Activated B cell treated with CpG ODN at 0.5 μM for 24 hours (primary cell): ENCODE data around the gene AS3MT. TPM values are rescaled to one million over a fixed set of nuclear protein-coding genes. Genes with fewer than 3 reads are reported as not detected.
A peak's percentile ranks its signal among the peaks of the same experiment; 100 is the strongest.
"Not testable (repeated sequence)": the region's sequence is repeated elsewhere in the genome, so short reads cannot be mapped to it uniquely, and the experiment has no call there.

ENCODE experiments used
- ATAC-seq: fragments of 200-7000 bp; cut with Tn5 transposase; one replicate; pipeline ENCODE4 v1.10.0; 2021; ENCODE audit warnings: low read depth, mild to moderate bottlenecking, moderate library complexity
- CTCF ChIA-PET: fragments of 350-600 bp; sonication (Branson Sonifier 250); formaldehyde crosslinking; loops from one replicate; lab custom pipeline; 2021; ENCODE audit warnings: antibody characterized with exemption; lab: Charles Lee
- POLR2A ChIA-PET: fragments of 350-600 bp; sonication (Branson Sonifier 250); formaldehyde crosslinking; loops from one replicate; lab custom pipeline; 2021; ENCODE audit warnings: antibody characterized with exemption; lab: Charles Lee
- DNase-seq: peaks from one replicate; pipeline ENCODE4 v3.0.0; 2022
- H3K27ac Mint-ChIP-seq: one replicate; pipeline ENCODE4 v1.8.0; 2020; ENCODE audit warnings: mixed read lengths
- H3K27me3 Mint-ChIP-seq: one replicate; pipeline ENCODE4 v1.8.0; 2021; ENCODE audit warnings: mixed read lengths
- H3K36me3 Mint-ChIP-seq: one replicate; pipeline ENCODE4 v1.8.0; 2021; ENCODE audit warnings: low read depth, mixed read lengths
- H3K4me1 Mint-ChIP-seq: one replicate; pipeline ENCODE4 v1.8.0; 2021; ENCODE audit warnings: mixed read lengths
- H3K4me3 Mint-ChIP-seq: one replicate; pipeline ENCODE4 v1.8.0; 2020; ENCODE audit warnings: mild to moderate bottlenecking, mixed read lengths
- H3K9me3 Mint-ChIP-seq: one replicate; pipeline ENCODE4 v1.8.0; 2020; ENCODE audit warnings: mixed read lengths
- CTCF ChIP-seq: fragments of 200-600 bp; IDR thresholded peaks from one replicate; pipeline ENCODE4 v1.8.0; 2022; ENCODE audit warnings: antibody characterized with exemption, mild to moderate bottlenecking
- intact Hi-C: fragments of 100-400 bp; cut with micrococcal nuclease; formaldehyde crosslinking; loops from one replicate; pipeline ENCODE4 v1.15.1; 2024
- total RNA-seq: library from RNA; stranded (reverse); gene quantifications from 2 replicates; pipeline ENCODE4 v1.2.3, GENCODE V29; 2022

AS3MT gene
- total RNA-seq, 1 donor from 2014 or later, result 0.31 TPM

GRCh38 chr10:102835007-102835482 is 34.2 kb upstream of the AS3MT start:
- TF ChIP-seq CTCF, result peak; percentile 21
- Mint-ChIP-seq H3K9me3 (peaks cover 11% of the 10 kb centered on the region), H3K4me3 (no peak overlapping the region), H3K36me3 (no peaks in the 10 kb centered on the region), H3K27me3 (peaks cover 3% of the 10 kb centered on the region), H3K27ac (no peak overlapping the region), H3K4me1 (peaks cover 2% of the 10 kb centered on the region)
- ChIA-PET CTCF (interaction anchor here (1.1 to 4.6 kb wide), 6 partner anchors 8 to 650 kb away, joined by 3 to 30 read pairs (median 4); no protein-coding TSS in a partner anchor), POLR2A (no interaction called here)
- ATAC-seq, result peak; percentile 95
- peak; percentile 57 for DNase-seq
- intact Hi-C loops, result loop anchor here (1.0 to 5.0 kb wide), 6 partner anchors 66 to 652 kb away; partner anchors contain the start of gene CNNM2

- no peak for ATAC-seq
- Mint-ChIP-seq H3K9me3 (peaks cover 11% of the 10 kb centered on the region), H3K4me3 (no peak within 1 kb of the TSS), H3K36me3 (no peaks in the 10 kb centered on the region), H3K4me1 (peaks cover 2% of the 10 kb centered on the region), H3K27ac (no peak within 1 kb of the TSS), H3K27me3 (peaks cover 13% of the 10 kb centered on the region)
- no peak for DNase-seq
- POLR2A ChIA-PET, result interaction anchor here (0.7 kb wide), 1 partner anchor 357 kb away, joined by 3 read pairs; no protein-coding TSS in a partner anchor
- intact Hi-C loops, result loop anchor here (5.0 kb wide), 1 partner anchor 650 kb away; no protein-coding TSS in a partner anchor
- CTCF ChIA-PET, result interaction anchor here (0.7 to 4.6 kb wide), 4 partner anchors 64 to 496 kb away, joined by 3 to 30 read pairs (median 12); no protein-coding TSS in a partner anchor
- no peak for TF ChIP-seq CTCF
These were observed 32.0 kb upstream of the AS3MT start, which contains the start of gene CYP17A1 for GRCh38 chr10:102837230-102837721. Gene CYP17A1 (minus strand): TSS chr10:102837413. CDS start chr10:102837361, 52 bp downstream.

- intact Hi-C loops, result loop anchor here (5.0 kb wide), 1 partner anchor 649 kb away; no protein-coding TSS in a partner anchor
- CTCF ChIA-PET, result interaction anchor here (0.6 kb wide), 1 partner anchor 77 kb away, joined by 3 read pairs; no protein-coding TSS in a partner anchor
- POLR2A ChIA-PET, result interaction anchor here (0.7 kb wide), 1 partner anchor 634 kb away, joined by 4 read pairs; no protein-coding TSS in a partner anchor
- H3K9me3 Mint-ChIP-seq, result peaks cover 11% of the 10 kb centered on the region
- H3K36me3 Mint-ChIP-seq, H3K4me1 Mint-ChIP-seq, H3K4me3 Mint-ChIP-seq, DNase-seq, ATAC-seq, H3K27ac Mint-ChIP-seq: not testable (repeated sequence)
- peaks cover 20% of the 10 kb centered on the region for H3K27me3 Mint-ChIP-seq
These were observed 30.9 kb upstream of the AS3MT start for GRCh38 chr10:102838276-102838927.

GRCh38 chr10:102841827-102842345 is 27.4 kb upstream of the AS3MT start:
- POLR2A ChIA-PET, result no interaction called here
- Mint-ChIP-seq H3K27me3 (peaks cover 17% of the 10 kb centered on the region), H3K36me3 (no peaks in the 10 kb centered on the region), H3K27ac (no peak overlapping the region), H3K4me1 (no peaks in the 10 kb centered on the region), H3K9me3 (peaks cover 16% of the 10 kb centered on the region), H3K4me3 (no peak overlapping the region)
- ATAC-seq (no peak), DNase-seq (no peak)
- no peak for TF ChIP-seq CTCF
- intact Hi-C loops, result no loop called here
- CTCF ChIA-PET, result interaction anchor here (1.2 kb wide), 1 partner anchor 402 kb away, joined by 3 read pairs; no protein-coding TSS in a partner anchor

GRCh38 chr10:102843139-102843538 is 26.1 kb upstream of the AS3MT start:
- POLR2A ChIA-PET, result not testable (repeated sequence)

GRCh38 chr10:102844190-102844776 is 25.0 kb upstream of the AS3MT start:
- H3K36me3 Mint-ChIP-seq, H3K4me1 Mint-ChIP-seq, CTCF ChIA-PET, intact Hi-C loops, H3K4me3 Mint-ChIP-seq, H3K27ac Mint-ChIP-seq, POLR2A ChIA-PET, H3K9me3 Mint-ChIP-seq, ATAC-seq, DNase-seq: not testable (repeated sequence)
- H3K27me3 Mint-ChIP-seq, result peaks cover 17% of the 10 kb centered on the region

More at GRCh38 chr10:102843139-102843538, 26.1 kb upstream of the AS3MT start:
- Mint-ChIP-seq H3K9me3 (peaks cover 10% of the 10 kb centered on the region), H3K27me3 (peaks cover 17% of the 10 kb centered on the region)
- ATAC-seq, H3K4me1 Mint-ChIP-seq, H3K36me3 Mint-ChIP-seq, H3K27ac Mint-ChIP-seq, intact Hi-C loops, H3K4me3 Mint-ChIP-seq, DNase-seq: not testable (repeated sequence)
- CTCF ChIA-PET, result interaction anchor here (0.6 kb wide), 1 partner anchor 8 kb away, joined by 3 read pairs; no protein-coding TSS in a partner anchor
